ENCODE results near the gene CD36.

CD36 gene

DNA sequence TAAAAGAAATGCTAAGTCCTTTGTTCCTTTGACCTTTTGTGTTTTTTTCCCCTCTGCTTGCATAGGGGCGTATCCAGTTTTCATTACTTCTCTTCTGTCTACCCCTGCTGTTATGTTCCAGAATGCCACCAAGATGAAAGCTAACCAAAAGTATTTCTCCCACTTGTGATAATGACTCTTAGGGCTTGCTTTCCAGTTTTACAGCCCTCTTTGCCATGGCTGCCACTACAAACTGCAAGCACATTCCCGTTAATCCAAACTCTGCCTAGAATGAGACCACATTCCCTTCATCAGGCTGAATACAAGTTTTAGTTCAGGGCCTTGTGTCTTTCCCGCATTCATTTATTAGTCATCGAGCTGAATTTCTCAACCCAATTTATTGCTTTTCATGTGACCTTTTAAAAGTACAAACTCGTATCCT is 23.6 kb upstream of the CD36 start:
- H3K4me1 ChIP-seq: no peaks in the 10 kb centered on the region
- no peak for DNase-seq
- no peaks in the 10 kb centered on the region for H3K36me3 ChIP-seq
- H3K27me3 ChIP-seq: no peaks in the 10 kb centered on the region
- no peak overlapping the region for H3K27ac ChIP-seq
- no peak overlapping the region for H3K4me3 ChIP-seq
- TF ChIP-seq, protein P1, sequence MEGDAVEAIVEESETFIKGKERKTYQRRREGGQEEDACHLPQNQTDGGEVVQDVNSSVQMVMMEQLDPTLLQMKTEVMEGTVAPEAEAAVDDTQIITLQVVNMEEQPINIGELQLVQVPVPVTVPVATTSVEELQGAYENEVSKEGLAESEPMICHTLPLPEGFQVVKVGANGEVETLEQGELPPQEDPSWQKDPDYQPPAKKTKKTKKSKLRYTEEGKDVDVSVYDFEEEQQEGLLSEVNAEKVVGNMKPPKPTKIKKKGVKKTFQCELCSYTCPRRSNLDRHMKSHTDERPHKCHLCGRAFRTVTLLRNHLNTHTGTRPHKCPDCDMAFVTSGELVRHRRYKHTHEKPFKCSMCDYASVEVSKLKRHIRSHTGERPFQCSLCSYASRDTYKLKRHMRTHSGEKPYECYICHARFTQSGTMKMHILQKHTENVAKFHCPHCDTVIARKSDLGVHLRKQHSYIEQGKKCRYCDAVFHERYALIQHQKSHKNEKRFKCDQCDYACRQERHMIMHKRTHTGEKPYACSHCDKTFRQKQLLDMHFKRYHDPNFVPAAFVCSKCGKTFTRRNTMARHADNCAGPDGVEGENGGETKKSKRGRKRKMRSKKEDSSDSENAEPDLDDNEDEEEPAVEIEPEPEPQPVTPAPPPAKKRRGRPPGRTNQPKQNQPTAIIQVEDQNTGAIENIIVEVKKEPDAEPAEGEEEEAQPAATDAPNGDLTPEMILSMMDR (IDR thresholded peaks at IDR 0.05): no peak
- H3K9me3 ChIP-seq: peaks cover 0 to 2% (median 0%) of the 10 kb centered on the region in 3 donors
- intact Hi-C loops (cut with DNase I; ENCODE audit: low total_unique reads): no loop called here

DNA sequence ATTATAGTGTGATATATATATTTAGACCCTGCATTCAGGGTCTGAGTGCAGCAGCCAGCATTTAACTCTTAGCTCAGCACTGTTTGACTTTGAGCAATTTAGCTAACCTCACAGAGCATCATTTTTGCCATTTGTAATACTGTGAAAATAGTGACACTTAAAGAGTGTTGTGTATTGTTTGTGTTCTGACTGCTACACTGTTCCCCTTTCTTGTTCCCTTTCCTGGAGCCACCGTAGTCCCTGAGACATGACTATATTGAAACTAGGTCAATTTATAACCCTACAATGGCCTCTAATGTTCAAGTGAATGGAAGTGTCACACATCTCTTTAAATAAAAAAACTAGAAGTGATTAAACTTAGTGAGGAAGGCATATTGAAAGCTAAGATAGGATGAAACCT is 20.3 kb upstream of the CD36 start:
- Histone ChIP-seq H3K4me3 (no peak overlapping the region), H3K4me1 (no peaks in the 10 kb centered on the region), H3K27me3 (no peaks in the 10 kb centered on the region), H3K9me3 (peaks cover 0 to 2% (median 0%) of the 10 kb centered on the region in 3 donors), H3K27ac (no peak overlapping the region), H3K36me3 (no peaks in the 10 kb centered on the region)
- DNase-seq: no peak
- intact Hi-C loops (cut with DNase I; ENCODE audit: low total_unique reads): no loop called here
- TF ChIP-seq, protein P1 (IDR thresholded peaks at IDR 0.05): no peak

DNA sequence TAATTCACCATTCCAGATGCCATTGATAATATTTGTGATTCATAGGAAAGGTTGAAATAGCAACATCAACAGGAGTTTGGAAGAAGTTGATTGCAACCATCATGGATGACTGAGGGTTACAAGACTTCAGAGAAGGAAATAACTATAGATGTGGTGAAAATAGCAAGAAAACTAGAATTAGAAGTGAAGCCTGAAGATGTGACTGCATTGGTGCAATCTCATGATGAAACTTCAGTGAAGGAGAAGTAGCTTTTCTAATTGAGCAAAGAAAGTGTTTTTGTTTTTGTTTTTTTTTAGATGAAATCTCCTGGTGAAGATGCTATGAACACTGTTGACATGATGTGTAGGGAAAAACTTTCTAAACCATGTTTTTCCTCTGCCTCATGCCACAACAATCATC is 18.7 kb upstream of the CD36 start:
- no peaks in the 10 kb centered on the region for H3K4me1 ChIP-seq
- DNase-seq: no peak
- H3K4me3 ChIP-seq: no peak overlapping the region

DNA sequence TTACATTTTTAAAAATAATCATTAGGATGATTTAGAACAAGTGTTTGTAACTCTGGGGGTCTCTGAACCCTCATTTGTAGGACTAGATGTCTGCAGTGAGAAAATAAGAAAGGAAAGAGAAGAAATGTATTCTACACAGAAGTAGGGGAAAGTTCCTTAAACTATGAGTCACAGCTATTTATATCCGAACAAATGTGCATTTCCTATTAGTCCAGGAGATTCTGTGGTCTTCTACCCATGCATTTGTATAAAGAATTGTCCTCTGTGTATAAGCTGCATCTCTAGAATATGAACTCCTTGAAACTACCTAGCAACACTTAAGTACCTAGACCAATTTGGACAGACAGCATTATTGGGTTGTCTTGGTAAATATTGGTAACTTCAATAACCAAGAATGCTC is 15.9 kb upstream of the CD36 start:
- TF ChIP-seq, protein P1 (IDR thresholded peaks at IDR 0.05): no peak
- H3K27ac ChIP-seq: no peak overlapping the region
- no peak for DNase-seq
- H3K36me3 ChIP-seq: no peaks in the 10 kb centered on the region
- peaks cover 0 to 2% (median 0%) of the 10 kb centered on the region in 3 donors for H3K9me3 ChIP-seq
- no peaks in the 10 kb centered on the region for H3K4me1 ChIP-seq
- intact Hi-C loops (cut with DNase I; ENCODE audit: low total_unique reads): no loop called here
- no peak overlapping the region for H3K4me3 ChIP-seq
- H3K27me3 ChIP-seq: no peaks in the 10 kb centered on the region

More for the DNA sequence above, 18.7 kb upstream of the CD36 start:
- Histone ChIP-seq H3K36me3 (no peaks in the 10 kb centered on the region), H3K27ac (no peak overlapping the region), H3K27me3 (no peaks in the 10 kb centered on the region), H3K9me3 (peaks cover 0 to 2% (median 0%) of the 10 kb centered on the region in 3 donors)
- intact Hi-C loops (cut with DNase I; ENCODE audit: low total_unique reads): no loop called here
- TF ChIP-seq, protein P1 (IDR thresholded peaks at IDR 0.05): no peak

DNA sequence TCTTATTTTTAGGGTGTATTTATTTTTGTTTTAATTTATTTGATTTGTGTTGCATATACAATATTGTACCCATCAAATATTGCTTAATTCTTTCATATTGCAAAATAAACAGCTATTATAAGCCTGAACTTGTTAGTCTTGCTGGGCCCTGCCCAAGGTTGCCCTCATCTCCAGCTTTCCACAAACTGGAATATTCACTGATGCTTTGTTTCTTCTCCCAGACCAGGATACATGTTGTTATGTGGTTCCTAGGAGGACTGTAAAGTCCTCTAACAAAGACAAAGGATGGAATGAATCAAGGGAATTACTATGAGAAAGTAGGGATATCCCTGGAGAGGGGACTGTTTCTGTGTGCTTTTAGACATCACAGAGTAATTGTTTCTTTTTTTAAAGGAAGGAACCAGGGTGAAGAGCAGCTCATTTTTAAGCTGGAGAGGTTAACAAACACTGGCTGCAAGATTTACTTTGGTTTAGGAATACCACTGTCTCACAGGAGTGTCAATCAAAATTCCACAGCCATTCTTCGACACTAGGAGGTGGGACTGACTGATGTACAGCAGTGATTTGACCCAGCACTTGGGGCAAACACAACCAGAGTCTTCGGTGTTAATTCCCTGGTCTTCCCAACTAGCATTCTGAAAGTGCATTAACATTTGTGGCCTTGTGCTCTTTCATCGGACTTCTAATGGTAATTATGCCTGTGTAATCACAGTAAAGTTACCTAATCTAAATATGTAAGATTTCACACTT is 14.8 kb upstream of the CD36 start:
- H3K27me3 ChIP-seq: no peaks in the 10 kb centered on the region
- TF ChIP-seq, protein P1 (IDR thresholded peaks at IDR 0.05): no peak
- H3K9me3 ChIP-seq: peaks cover 0 to 2% (median 0%) of the 10 kb centered on the region in 3 donors
- intact Hi-C loops (cut with DNase I; ENCODE audit: low total_unique reads): no loop called here
- no peaks in the 10 kb centered on the region for H3K36me3 ChIP-seq
- H3K27ac ChIP-seq: no peak overlapping the region
- H3K4me3 ChIP-seq: no peak overlapping the region
- no peak for DNase-seq
- no peaks in the 10 kb centered on the region for H3K4me1 ChIP-seq
